Smooth muscle cell (in vitro differentiated cells): ENCODE results near the gene CHCHD3. TPM values are rescaled to one million over a fixed set of nuclear protein-coding genes. Genes with fewer than 3 reads are reported as not detected.

Source experiments
- DNase-seq: peaks from one replicate; lab custom pipeline; 2025; ENCODE audit not compliant: unreplicated experiment; lab: John Stamatoyannopoulos, UW
- H2AFZ ChIP-seq: fragments of 200-600 bp; sonication (generic); 2 replicates; pipeline ENCODE4 v1.6.0; 2016; ENCODE audit warnings: antibody characterized with exemption, low read depth, mild to moderate bottlenecking
- H3F3A ChIP-seq: fragments of 200-600 bp; sonication (generic); 2 replicates; pipeline ENCODE4 v1.6.0; 2017; ENCODE audit warnings: antibody characterized with exemption, low read depth
- H3K27ac ChIP-seq: fragments of 200-600 bp; sonication (generic); 2 replicates; pipeline ENCODE4 v1.5.1; 2016; ENCODE audit warnings: low read depth, mild to moderate bottlenecking
- H3K27me3 ChIP-seq: fragments of 200-600 bp; sonication (generic); 2 replicates; pipeline ENCODE4 v1.6.1; 2016; ENCODE audit warnings: low read depth, mild to moderate bottlenecking
- H3K36me3 ChIP-seq: fragments of 200-600 bp; sonication (generic); 2 replicates; pipeline ENCODE4 v1.5.1; 2016; ENCODE audit warnings: low read depth
- H3K4me1 ChIP-seq: fragments of 200-600 bp; sonication (generic); 2 replicates; pipeline ENCODE4 v1.5.1; 2016; ENCODE audit warnings: low read depth
- H3K4me2 ChIP-seq: fragments of 200-600 bp; sonication (generic); 2 replicates; pipeline ENCODE4 v1.6.0; 2016; ENCODE audit warnings: mild to moderate bottlenecking
- H3K4me3 ChIP-seq: fragments of 200-600 bp; sonication (generic); 2 replicates; pipeline ENCODE4 v1.5.1; 2016; ENCODE audit warnings: mild to moderate bottlenecking
- H3K79me2 ChIP-seq: fragments of 200-600 bp; sonication (generic); 2 replicates; pipeline ENCODE4 v1.6.0; 2016; ENCODE audit warnings: low read depth, mild to moderate bottlenecking
- H3K9ac ChIP-seq: fragments of 200-600 bp; sonication (generic); 2 replicates; pipeline ENCODE4 v1.6.0; 2016; ENCODE audit warnings: low read depth
- H3K9me3 ChIP-seq: fragments of 200-600 bp; sonication (generic); replicated peaks from 2 replicates; pipeline ENCODE4 v1.5.1; 2016; ENCODE audit warnings: low read depth
- H4K20me1 ChIP-seq: fragments of 200-600 bp; sonication (generic); 2 replicates; pipeline ENCODE4 v1.6.0; 2016; ENCODE audit warnings: low read depth
- WGBS: methylation state at CpG from one replicate; pipeline ENCODE4 v1.1.7; 2016; ENCODE audit warnings: low lambda C conversion rate; 5-methylcytosine and 5-hydroxymethylcytosine counted together
- polyA plus RNA-seq: library from polyadenylated mRNA; unstranded; fragments of >200 nt; fragmentation: Nextera tagmentation; extraction: Ambion mirVana; gene quantifications from 2 replicates; pipeline ENCODE4 v1.2.1, GENCODE V29; 2016
- total RNA-seq: library from RNA; depleted of rRNA; stranded (reverse); fragments of >200 nt; gene quantifications from 2 replicates; pipeline ENCODE4 v1.2.3, GENCODE V29; 2014
- TF ChIP-seq, protein P1 (sequence below): fragments of 200-600 bp; sonication (generic); IDR thresholded peaks from 2 replicates; pipeline ENCODE4 v1.5.1; 2017; ENCODE audit warnings: borderline replicate concordance, mild to moderate bottlenecking, antibody characterized with exemption; ENCODE audit not compliant: insufficient read depth, poor library complexity, severe bottlenecking

Gene CHCHD3
- total and polyA plus RNA-seq, 2 experiments from 2014 or later: 49.8 to 59.2 TPM

GRCh38 chr7:132776048-132776620, 305.8 kb downstream of the CHCHD3 start:
- DNase-seq: no peak
- H3F3A ChIP-seq: peaks cover 4% of the 10 kb centered on the region
- H3K9me3 ChIP-seq: no peaks in the 10 kb centered on the region
- H3K79me2 ChIP-seq: no peaks in the 10 kb centered on the region
- H3K9ac ChIP-seq: no peak overlapping the region
- H3K4me2 ChIP-seq: no peak overlapping the region
- H3K36me3 ChIP-seq: no peaks in the 10 kb centered on the region
- H3K4me3 ChIP-seq: no peak overlapping the region
- H3K4me1 ChIP-seq: no peaks in the 10 kb centered on the region
- TF ChIP-seq, protein P1, sequence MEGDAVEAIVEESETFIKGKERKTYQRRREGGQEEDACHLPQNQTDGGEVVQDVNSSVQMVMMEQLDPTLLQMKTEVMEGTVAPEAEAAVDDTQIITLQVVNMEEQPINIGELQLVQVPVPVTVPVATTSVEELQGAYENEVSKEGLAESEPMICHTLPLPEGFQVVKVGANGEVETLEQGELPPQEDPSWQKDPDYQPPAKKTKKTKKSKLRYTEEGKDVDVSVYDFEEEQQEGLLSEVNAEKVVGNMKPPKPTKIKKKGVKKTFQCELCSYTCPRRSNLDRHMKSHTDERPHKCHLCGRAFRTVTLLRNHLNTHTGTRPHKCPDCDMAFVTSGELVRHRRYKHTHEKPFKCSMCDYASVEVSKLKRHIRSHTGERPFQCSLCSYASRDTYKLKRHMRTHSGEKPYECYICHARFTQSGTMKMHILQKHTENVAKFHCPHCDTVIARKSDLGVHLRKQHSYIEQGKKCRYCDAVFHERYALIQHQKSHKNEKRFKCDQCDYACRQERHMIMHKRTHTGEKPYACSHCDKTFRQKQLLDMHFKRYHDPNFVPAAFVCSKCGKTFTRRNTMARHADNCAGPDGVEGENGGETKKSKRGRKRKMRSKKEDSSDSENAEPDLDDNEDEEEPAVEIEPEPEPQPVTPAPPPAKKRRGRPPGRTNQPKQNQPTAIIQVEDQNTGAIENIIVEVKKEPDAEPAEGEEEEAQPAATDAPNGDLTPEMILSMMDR: no peak
- no peaks in the 10 kb centered on the region for H4K20me1 ChIP-seq
- no peaks in the 10 kb centered on the region for H3K27me3 ChIP-seq
- no peak overlapping the region for H3K27ac ChIP-seq
- H2AFZ ChIP-seq: no peak overlapping the region
- WGBS: 93% methylated on average over 5 of the region's 5 CpGs

- Histone ChIP-seq H3K27ac (no peak overlapping the region), H3K4me1 (no peaks in the 10 kb centered on the region), H3K4me2 (no peak overlapping the region), H3K27me3 (no peaks in the 10 kb centered on the region), H3K9me3 (peaks cover 4% of the 10 kb centered on the region), H3K9ac (no peak overlapping the region), H4K20me1 (no peaks in the 10 kb centered on the region), H3F3A (peaks cover 4% of the 10 kb centered on the region), H2AFZ (no peak overlapping the region), H3K79me2 (no peaks in the 10 kb centered on the region), H3K36me3 (no peaks in the 10 kb centered on the region), H3K4me3 (no peak overlapping the region)
- no peak for DNase-seq
- TF ChIP-seq, protein P1: no peak
- WGBS: 88% methylated on average over 5 of the region's 5 CpGs
Measured at GRCh38 chr7:132773527-132773956, 308.3 kb downstream of the CHCHD3 start.

- TF ChIP-seq, protein P1: no peak
- H2AFZ ChIP-seq: no peak overlapping the region
- no peaks in the 10 kb centered on the region for H3K4me1 ChIP-seq
- DNase-seq: no peak
- peaks cover 4% of the 10 kb centered on the region for H3K9me3 ChIP-seq
- H3K27ac ChIP-seq: no peak overlapping the region
- H4K20me1 ChIP-seq: no peaks in the 10 kb centered on the region
- H3K4me3 ChIP-seq: no peak overlapping the region
- H3K79me2 ChIP-seq: no peaks in the 10 kb centered on the region
- no peaks in the 10 kb centered on the region for H3K36me3 ChIP-seq
- no peak overlapping the region for H3K9ac ChIP-seq
- no peak overlapping the region for H3K4me2 ChIP-seq
- H3F3A ChIP-seq: peaks cover 4% of the 10 kb centered on the region
- 92% methylated on average over 6 of the region's 6 CpGs for WGBS
- H3K27me3 ChIP-seq: no peaks in the 10 kb centered on the region
Measured at GRCh38 chr7:132771301-132771730, 310.6 kb downstream of the CHCHD3 start.

- TF ChIP-seq, protein P1: no peak
- Histone ChIP-seq H3K9ac (no peak overlapping the region), H3K9me3 (peaks cover 4% of the 10 kb centered on the region), H3K27ac (no peak overlapping the region), H3K4me2 (no peak overlapping the region), H3K36me3 (no peaks in the 10 kb centered on the region), H4K20me1 (no peaks in the 10 kb centered on the region), H3K27me3 (no peaks in the 10 kb centered on the region), H3F3A (peaks cover 4% of the 10 kb centered on the region), H3K4me3 (no peak overlapping the region), H3K4me1 (no peaks in the 10 kb centered on the region), H3K79me2 (no peaks in the 10 kb centered on the region), H2AFZ (no peak overlapping the region)
- no peak for DNase-seq
- 64% methylated on average over 2 of the region's 2 CpGs for WGBS
Measured at GRCh38 chr7:132770055-132770454, 311.8 kb downstream of the CHCHD3 start.
